ENCODE results near the gene DLG2.

DLG2 gene

DNA sequence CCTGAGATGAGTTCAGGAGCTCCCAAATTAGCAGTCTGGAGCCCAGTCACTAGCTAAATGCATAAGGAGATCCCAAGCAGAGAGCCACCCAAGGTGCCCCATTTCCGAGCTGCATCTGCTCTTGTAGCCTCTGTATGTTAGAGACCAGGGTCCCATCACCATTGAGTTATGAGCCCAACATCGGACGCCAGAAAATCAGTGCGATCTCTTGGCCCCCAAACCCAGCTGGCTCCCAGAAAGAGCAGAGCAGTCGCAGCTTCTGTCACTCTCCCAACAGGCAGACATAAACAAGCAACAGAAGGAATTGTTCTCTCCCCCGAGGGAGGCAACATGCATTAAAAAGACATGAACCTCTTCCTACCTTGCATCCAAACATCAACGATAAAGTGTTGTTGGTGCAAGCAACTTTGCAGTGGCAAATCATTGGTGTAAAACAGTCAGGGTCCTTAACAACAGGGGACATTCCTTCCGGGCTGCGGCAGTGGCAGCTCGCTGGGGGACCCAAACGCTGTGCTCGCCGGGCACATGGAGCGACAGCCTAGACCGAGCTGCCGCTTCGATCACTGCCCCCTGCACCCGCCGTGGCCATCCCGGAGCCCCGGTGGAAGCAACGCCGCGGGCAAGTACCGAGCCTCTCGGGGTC is 907.1 kb downstream of the DLG2 start:
- peak; percentile 1 for DNase-seq

DNA sequence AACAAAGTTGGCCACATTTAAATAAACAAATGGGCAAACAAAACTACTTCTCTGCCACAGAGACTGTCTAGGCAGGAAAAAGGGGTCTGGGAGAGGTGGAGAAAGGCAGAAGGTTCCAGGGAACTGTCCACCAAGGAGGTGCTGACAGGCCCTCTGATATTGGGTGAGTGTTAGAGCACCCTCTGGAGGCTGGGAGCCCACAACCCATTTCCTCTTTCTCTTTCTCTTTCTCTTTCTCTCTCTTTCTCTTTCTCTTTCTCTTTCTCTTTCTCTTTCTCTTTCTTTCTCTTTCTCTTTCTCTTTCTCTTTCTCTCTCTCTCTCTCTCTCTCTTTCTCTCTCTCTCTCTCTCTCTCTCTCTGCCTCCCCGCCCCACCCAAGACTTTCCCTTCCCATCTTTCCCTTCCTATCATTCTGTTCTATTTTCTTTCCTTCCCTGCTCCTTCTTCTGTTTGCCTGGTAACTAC is 912.8 kb downstream of the DLG2 start:
- DNase-seq, result peak; percentile 87

DNA sequence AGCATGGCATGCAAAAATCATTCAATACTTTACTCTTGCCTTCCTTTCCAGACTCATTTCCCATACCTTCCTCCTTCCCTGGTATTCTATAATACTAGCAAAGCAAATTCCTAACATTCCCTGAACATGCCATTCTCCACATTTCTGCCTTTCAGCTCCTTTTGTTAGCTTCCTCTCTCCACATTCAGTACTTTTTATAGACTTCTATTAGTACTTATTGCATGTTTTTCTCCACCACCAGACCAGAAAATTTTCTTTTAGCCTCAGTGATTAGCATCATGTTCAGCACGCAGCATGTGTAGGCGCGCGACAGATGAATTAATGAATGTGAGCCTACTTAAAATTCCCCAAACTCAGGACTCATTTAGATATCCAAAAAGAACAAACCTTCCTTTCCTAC is 935.3 kb downstream of the DLG2 start:
- no peak for DNase-seq

DNA sequence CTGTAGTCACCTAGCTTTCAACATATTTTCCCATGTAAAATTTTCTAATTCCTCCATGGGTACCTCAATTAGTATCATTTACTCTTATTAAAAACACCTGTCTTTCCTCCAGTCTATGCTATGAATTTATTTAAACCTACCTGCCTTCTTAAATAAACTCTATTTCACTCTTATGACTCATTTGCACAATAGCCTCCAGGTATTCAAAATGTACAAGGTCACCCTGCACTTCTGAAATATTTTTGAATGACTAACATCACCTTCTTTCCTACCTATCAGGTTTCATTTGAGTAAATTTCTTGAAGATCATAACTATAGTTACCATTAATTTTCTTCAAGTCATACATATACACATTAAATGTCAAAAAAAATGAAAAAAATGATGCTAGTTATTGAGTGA is 939.7 kb downstream of the DLG2 start:
- DNase-seq, result no peak

DNA sequence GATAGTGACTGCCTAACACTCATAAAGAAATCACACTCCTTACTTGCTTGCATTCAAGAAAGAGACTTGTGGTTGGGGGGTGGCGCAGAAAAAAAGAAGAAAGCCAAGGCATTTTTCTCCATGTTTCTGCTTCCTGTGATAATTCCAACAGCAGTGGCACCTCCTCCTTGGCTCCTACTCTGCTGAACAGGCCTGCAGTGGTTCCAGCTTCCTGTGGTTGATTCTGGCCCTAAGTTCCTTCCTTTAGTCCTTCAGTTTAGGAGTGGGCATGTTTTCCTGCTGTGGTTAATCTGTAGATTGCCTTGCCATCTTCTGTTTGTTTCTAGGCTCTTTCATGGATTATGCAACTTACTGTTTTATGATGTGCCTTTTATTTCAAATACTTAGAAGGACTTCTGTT is 940.4 kb downstream of the DLG2 start:
- DNase-seq, result peak; percentile 58

DNA sequence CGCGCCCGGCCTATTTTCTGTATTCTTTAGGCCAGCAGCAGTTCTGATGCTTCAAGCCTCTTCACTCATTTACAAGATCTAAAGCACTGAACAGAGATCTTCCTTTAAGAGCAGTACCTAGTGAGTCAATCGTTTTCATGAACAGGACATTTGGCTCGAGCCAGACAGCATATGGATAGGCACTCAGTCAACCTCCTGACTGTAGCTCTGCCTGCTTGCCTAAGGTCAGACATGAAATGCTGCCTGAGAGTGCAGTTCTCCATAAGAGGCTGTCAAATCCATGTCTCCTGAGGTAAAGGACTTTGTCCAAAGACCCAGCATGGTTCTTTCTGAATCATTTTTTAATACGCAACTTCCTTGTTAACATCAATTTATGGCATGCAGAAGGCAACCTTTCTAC is 941.2 kb downstream of the DLG2 start:
- no peak for DNase-seq

DNA sequence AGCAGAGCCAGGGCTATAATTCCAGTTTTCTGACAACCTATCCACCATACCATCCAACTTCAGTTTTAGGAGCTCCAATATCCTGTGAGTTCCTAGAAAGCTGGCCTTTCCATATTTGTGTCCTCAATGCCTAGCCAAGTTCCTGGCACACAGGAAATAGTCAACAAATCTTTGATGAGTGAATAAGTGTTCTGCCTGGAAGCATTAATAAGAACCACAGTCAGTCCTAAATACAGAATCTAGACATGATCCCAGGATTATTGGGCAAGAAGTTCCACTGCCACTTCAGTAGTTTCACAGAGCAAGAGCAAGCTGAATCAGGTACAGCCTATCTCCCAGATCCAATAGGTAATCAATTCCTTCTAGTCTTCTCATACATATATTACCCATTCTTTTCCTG is 942.0 kb downstream of the DLG2 start:
- DNase-seq, result no peak

DNA sequence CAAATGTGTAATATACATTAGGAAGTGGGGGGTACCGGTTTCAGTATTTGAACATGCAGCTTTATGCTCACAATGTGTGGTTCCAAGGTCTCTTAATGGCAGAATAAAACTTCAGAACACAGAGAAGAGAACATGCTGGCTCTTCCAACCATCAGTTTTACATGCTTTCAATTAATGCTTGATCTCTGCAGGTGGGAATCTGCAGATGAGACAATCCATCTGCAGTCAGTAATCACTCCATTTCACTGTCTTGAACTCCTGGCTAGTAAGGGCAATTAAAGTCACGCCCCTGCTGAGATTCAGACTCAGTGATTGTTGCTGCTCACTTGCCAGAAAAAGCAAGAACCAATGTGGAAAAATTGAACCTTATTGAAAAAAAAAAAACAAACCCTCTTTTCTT is 945.7 kb downstream of the DLG2 start:
- DNase-seq, result no peak

DNA sequence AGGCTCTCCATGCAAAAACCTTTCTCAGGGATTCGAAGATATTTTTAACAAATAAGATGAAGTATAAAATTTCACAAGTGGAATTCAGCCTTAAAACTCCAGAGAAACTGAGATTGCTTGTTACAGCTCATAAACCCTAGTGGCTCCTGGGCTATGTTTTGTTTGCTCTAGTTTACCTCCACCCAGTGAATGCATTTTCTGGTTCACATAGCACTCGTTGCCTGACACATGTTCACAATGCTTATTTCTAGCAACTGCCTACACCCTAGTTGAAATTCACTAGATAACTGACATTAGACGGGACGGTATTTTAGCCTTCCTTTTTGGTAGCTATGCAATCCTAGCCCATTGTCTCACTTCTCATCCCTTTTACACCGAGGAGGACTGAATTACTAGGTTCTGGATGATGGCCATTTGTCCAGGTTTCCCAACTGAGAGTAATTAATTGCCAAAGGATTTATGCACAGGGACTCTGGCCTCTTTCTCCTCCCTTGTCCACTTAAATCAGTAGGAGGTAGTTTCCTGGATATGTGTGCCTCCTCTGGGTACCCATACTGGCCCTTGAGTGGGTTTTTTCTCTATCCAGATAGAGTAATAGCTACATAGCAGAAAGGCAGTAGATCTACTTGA is 951.6 kb downstream of the DLG2 start:
- DNase-seq, result no peak

DNA sequence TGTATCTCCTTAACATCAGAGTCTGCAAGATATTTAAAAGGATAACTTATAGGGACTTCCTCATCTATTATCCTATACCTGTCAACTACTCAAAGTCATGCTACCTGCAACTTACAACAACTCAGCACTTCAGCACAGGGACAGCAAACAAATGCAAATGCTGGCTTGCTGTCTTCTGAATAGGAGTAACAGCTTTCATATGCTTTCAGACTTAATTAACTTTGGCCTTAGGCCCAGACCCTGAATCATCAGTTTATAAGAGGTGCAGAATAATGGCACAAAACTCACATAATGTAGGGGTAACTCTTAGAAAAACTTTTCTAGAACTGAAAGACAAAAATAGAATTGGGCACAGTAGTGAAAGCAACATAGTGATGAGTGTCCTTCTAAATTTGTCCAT is 953.4 kb downstream of the DLG2 start:
- no peak for DNase-seq

DNA sequence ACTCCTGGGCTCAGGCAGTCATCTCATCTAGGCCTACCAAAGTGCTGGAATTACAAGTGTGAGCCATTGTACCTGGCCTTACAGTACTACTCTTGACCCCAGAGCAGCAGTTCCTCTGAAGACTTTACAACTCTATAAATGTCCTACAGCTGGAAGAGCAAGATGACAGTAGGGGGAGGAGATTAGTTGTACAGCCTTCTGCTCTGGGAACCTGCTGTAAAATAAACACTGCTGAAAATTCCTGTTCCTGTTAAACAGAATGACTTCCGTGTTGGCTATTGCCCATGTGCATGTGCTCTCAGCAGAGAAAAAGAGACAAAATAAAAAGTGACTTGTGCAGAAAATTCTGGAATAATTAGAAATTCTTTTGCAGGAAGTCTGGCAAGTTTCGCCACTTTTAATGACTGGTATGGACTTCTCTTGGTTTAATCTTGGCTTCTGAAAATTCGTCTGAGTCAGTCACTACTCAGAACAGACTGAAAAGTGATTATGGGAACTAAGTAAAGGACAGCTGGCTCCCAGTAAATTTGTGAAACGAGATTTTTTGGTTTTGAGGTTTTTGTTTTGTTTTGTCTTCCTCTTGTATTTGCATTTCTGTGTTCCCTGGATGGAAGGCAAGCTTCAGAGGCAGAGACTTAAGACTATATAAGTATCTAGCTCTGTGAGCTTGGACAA is 955.7 kb downstream of the DLG2 start:
- no peak for DNase-seq

DNA sequence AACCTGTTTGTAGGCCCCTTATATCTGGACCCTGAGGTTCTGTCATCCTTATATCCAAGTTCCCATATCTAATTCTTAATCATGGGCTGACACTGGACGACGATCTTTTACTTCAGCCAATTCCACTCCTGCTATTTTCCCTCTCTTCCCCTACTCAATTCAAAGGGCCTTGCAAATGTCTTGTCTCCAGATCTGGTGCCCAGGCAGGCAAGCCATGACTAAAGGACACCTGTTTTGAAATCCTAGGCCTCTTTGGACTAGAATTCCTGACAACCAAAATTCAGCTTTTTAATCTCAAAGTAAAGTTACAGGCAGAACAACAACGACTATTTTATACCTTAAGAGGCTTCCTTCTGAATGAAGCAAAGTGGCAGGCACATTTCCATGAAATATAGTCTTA is 963.4 kb downstream of the DLG2 start:
- no peak for DNase-seq

DNA sequence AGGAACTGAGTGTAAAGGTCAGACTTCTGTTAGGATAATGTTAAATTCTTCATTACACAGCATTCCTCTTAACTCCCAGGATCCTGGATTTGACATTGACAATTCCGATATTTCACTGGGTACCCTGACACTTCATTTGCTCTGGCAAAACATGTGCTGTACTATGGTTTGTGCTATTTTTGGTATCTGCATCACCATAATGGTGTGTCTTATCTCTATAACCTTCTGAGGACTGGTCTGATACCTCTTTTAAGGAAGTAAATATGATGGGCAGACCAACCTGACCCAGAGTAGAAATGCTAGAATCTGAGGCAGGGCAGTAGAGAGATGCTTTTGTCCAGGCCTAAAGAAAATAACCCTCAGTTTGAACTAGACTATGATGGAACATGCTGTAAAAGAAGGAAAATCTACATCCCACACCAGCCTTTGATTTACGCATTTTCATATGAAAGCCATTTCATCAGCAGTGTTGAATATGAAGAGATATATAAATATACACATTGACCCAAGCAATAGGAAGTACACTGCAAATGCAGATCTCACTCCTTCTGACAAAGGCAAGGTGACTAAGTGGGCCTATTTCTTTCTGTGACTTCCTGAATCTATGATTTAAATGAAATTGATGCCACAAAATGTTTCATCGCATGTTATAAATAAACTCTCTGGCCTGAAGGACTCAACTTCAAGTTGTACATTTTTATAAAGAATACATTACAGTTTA is 966.7 kb downstream of the DLG2 start:
- no peak for DNase-seq

DNA sequence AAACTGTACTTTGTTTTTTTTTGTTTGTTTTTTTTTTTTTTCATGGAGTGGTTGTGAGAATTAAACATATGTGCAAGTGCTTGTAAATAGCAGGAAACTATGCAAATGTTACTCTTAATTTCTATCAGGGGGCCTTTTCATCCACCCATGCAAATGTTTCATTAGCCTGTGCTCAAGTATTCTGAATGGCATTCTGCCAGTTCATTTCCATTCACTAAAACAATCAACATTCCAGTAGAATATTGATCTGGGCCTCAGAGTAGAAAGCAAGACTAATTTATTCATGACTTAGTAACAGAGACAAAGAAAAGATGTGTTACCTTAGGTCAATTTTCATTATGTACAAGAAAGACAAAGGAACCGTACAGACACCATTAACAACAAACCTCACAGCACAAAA is 971.4 kb downstream of the DLG2 start:
- DNase-seq, result no peak

DNA sequence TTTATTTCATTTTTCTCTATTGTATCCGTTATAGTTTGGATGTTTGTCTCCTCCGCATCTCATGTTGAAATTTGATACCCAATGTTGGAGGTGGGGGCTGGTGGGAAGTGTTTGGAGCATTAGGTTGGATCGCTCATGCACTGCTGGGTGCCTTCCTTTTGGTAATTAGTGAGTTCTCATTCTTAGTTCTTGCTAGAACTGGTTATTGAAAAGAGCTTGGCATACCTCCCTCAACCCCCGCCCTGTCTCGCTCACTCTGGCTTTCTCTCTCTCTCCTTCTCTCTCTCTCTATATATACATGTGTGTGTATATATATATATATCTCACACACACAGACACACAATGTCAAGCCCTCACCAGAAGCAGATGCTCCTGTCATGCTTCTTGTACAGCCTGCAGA is 978.7 kb downstream of the DLG2 start:
- no peak for DNase-seq

DNA sequence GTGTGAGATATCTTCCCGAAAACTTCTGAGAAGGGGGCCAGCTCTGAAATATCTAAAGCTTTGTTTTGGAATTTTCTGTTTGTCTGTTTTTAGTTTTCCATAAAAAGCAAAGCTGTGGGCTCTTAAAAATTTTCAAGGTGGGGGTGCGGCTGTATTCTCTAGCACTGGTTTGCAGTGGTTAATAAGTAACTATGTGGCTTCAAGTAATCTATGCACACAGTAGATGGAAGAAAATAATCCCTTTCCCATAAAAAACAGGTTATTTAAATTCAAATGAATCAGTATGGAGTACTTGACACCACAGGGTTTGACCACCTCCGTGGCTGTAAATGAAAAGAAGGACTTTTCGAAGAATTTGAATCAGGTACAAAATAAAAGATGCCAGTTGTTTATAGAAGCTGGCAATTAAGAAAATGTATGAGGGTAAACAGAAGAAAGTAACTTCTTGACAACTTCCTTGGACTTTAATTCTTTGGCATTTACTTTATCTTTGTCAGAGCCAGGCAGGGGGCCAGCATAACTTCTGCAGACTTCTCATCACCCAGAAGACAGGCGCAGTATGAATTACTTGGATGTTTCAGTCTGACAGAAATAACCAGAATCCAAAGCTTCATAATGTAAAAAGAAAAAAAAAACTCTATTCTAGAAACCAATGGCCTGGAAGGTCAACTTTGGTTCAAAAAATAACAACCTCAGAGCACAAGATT is 981.0 kb downstream of the DLG2 start:
- no peak for DNase-seq

DNA sequence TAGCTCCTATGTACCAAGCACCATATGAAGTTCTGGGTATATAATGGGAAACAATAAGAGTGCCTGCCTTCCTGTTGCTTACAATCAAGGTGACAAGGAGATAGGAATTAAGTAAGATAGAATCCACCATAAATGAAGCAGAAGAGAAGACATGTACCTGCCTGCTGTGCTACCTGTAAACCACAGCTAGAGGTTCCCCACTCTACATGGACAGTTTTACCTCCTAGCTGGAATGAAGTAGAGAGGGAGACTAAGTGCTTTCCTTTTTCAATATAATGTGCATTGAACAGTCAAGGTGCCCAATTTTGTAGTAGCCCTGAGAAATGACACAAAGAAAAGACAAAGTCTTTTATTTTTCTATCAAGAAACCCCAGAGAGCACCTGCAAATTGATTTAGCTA is 984.6 kb downstream of the DLG2 start:
- no peak for DNase-seq

DNA sequence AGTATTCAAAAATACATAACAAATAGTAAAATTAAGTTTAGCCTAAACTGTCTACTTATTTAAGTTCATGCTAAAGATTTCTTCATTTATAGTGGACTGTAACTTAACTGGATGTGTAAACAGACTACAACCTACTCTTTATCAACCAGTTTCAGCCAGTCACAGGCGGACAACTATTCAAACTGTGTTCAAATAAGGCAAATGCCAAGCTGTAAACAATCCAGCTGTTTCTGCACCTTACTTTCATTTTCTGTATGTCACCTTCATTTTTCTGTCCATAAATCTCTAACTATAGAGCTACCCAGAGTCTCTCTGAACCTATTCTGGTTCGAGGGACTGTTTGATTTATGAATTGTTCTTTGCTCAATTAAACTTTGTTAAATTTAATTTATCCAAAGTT is 992.8 kb downstream of the DLG2 start:
- DNase-seq, result no peak

DNA sequence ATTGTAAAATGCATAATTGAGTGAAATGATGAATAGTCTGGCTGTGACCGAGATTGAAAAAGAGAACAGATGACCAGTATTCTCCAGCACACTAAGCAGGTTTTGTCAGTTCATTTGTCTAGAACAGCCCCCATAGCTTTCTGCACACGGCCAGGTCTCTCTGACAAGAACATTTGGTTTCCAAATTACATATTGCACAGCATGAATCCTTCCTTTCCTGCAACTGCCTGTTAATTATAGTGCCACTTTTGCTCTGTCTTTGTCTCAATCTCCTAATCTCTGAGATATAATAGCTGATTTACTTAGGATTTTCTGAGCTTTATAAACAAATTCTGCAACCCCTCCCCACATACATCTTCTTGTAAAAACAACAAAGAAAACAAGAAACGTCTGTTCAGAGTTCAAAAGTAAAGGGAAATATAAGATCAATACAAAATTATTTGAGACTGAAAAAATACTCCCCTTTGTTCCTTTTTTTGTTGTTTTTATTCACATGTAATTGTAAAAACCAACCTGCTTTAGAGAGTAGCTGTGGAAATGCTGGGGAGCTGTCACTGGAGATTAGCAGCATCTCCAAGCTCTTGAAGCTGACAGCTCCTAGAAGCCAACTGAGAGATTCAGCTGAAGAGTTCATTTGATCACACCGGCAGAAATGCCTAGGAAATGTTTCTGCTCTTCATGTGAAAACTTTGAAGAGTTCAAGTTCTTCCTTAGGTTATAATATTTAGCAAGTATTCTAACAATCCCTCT is 998.1 kb downstream of the DLG2 start:
- DNase-seq, result no peak

DNA sequence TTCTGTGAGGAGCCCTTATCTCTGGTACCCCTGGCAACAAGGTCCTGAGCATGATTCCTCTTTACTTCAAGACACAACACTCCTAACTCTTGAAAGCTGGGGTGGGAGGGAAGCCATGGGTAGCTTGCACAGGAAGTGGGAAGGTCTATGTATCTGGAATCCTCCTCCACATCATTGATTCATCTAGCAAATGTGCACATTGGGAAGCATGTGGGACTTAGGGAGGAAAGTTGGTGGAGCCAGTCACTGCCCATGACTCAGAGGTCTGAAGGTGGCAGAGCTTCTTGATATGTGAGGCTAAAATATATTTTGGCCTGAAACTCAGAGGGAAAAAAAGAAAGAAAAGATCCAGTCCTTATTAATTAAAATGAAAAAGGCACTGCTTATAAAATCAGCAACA is 1000.9 kb downstream of the DLG2 start:
- DNase-seq, result no peak

DNA sequence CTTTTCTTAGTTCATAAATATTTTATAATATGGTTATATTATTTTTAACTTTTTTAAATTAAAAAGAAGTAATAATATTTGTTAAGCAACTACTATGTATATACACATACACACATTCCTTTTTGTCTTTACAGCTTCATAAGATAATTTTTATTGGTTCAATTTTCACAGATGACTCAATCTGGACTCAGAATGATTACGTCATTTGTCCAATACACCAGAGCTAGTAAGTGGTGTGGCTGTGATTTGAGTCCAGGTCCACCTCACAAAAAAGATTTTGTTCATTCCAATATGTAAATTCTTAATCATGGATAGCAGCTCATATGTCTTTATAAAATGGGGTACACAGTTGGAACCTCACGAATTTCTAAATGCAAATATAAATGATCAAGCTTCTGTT is 1014.5 kb downstream of the DLG2 start:
- no peak for DNase-seq

DNA sequence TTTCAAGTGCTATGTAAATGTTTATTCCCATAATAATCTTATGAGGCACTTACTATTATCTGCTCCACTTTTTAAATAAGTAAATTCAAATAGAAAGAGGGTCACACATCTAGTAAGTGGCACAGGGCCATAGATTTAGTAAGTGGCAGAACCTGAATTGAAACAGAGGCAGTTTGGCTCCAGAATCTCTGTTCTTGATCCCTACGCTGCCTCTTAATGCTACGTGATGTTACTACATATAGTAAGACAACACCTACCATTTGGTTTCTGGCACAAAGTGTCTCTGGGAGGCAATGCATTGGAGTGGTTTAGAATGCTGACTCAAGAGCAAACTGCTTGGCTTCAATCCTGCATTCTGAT is 1018.3 kb downstream of the DLG2 start:
- no peak for DNase-seq

Data from hematopoietic multipotent progenitor cell treated with erythropoietin and hydrocortisone succinate and interleukin-3 and kit ligand, for 4 days (in vitro differentiated cells).